Measurements from ENCODE around the gene SKA3.
"Not testable (repeated sequence)": the region's sequence is repeated elsewhere in the genome, so short reads cannot be mapped to it uniquely, and the experiment has no call there.

Gene SKA3

GRCh38 chr13:21212138-21212775 lies 35.9 kb upstream of the SKA3 start:
- Histone ChIP-seq H3K79me2 (ENCODE audit: insufficient read depth, low read length) (no peaks in the 10 kb centered on the region), H2AFZ (ENCODE audit: low read length) (no peak overlapping the region), H3K9ac (ENCODE audit: low read depth, low read length, poor library complexity, severe bottlenecking) (no peak overlapping the region), H3K9me3 (ENCODE audit: insufficient read depth, low read depth, low read length) (peaks cover 7% of the 10 kb centered on the region; the same call in 1 of the 2 replicates), H3K36me3 (ENCODE audit: insufficient read depth, low read length) (no peaks in the 10 kb centered on the region), H3F3A (ENCODE audit: low read depth) (no peaks in the 10 kb centered on the region), H3K4me3 (ENCODE audit: low read length, poor library complexity, severe bottlenecking) (no peak overlapping the region), H3K4me1 (ENCODE audit: insufficient read depth, low read length, poor library complexity, severe bottlenecking) (peaks cover 11% of the 10 kb centered on the region), H4K20me1 (ENCODE audit: insufficient read depth, low read length, poor library complexity, severe bottlenecking) (no peaks in the 10 kb centered on the region), H3K27me3 (ENCODE audit: insufficient read depth, low read length, poor library complexity, severe bottlenecking) (no peaks in the 10 kb centered on the region), H3K4me2 (ENCODE audit: low read depth, low read length, poor library complexity, severe bottlenecking) (no peak overlapping the region), H3K9me2 (replicated peaks; ENCODE audit: low read depth, low read length) (no peaks in the 10 kb centered on the region)
- TF ChIP-seq CTCF (conservative IDR thresholded peaks at IDR 0.05; ENCODE audit: low read length) (no peak), EZH2phosphoT487 (IDR thresholded peaks at IDR 0.05; ENCODE audit: borderline replicate concordance) (no peak)

GRCh38 chr13:21208652-21209154 lies 32.4 kb upstream of the SKA3 start:
- Histone ChIP-seq H3K9me2 (replicated peaks; ENCODE audit: low read depth, low read length) (no peaks in the 10 kb centered on the region), H3K27me3 (ENCODE audit: insufficient read depth, low read length, poor library complexity, severe bottlenecking) (no peaks in the 10 kb centered on the region), H3K9me3 (ENCODE audit: insufficient read depth, low read depth, low read length) (peaks cover 7% of the 10 kb centered on the region; the same call in 1 of the 2 replicates), H3K79me2 (ENCODE audit: insufficient read depth, low read length) (no peaks in the 10 kb centered on the region), H2AFZ (ENCODE audit: low read length) (no peak overlapping the region), H3K4me1 (ENCODE audit: insufficient read depth, low read length, poor library complexity, severe bottlenecking) (peaks cover 2% of the 10 kb centered on the region), H3K9ac (ENCODE audit: low read depth, low read length, poor library complexity, severe bottlenecking) (no peak overlapping the region), H3K4me3 (ENCODE audit: low read length, poor library complexity, severe bottlenecking) (no peak overlapping the region), H4K20me1 (ENCODE audit: insufficient read depth, low read length, poor library complexity, severe bottlenecking) (no peaks in the 10 kb centered on the region), H3K36me3 (ENCODE audit: insufficient read depth, low read length) (no peaks in the 10 kb centered on the region), H3F3A (ENCODE audit: low read depth) (no peaks in the 10 kb centered on the region), H3K4me2 (ENCODE audit: low read depth, low read length, poor library complexity, severe bottlenecking) (no peak overlapping the region)
- TF ChIP-seq EZH2phosphoT487 (IDR thresholded peaks at IDR 0.05; ENCODE audit: borderline replicate concordance) (no peak), CTCF (conservative IDR thresholded peaks at IDR 0.05; ENCODE audit: low read length) (no peak)

- H3K4me2 ChIP-seq (ENCODE audit: low read depth, low read length, poor library complexity, severe bottlenecking): peak overlapping the region; percentile 44
- H3K4me3 ChIP-seq (ENCODE audit: low read length, poor library complexity, severe bottlenecking): no peak overlapping the region
- H3K36me3 ChIP-seq (ENCODE audit: insufficient read depth, low read length): no peaks in the 10 kb centered on the region
- H3F3A ChIP-seq (ENCODE audit: low read depth): no peaks in the 10 kb centered on the region
- peak overlapping the region; percentile 40 for H3K9ac ChIP-seq (ENCODE audit: low read depth, low read length, poor library complexity, severe bottlenecking)
- H3K27me3 ChIP-seq (ENCODE audit: insufficient read depth, low read length, poor library complexity, severe bottlenecking): no peaks in the 10 kb centered on the region
- H4K20me1 ChIP-seq (ENCODE audit: insufficient read depth, low read length, poor library complexity, severe bottlenecking): no peaks in the 10 kb centered on the region
- H3K9me2 ChIP-seq (replicated peaks; ENCODE audit: low read depth, low read length): no peaks in the 10 kb centered on the region
- TF ChIP-seq CTCF (conservative IDR thresholded peaks at IDR 0.05; ENCODE audit: low read length) (no peak), EZH2phosphoT487 (IDR thresholded peaks at IDR 0.05; ENCODE audit: borderline replicate concordance) (no peak)
- H3K4me1 ChIP-seq (ENCODE audit: insufficient read depth, low read length, poor library complexity, severe bottlenecking): peaks cover 22% of the 10 kb centered on the region
- no peaks in the 10 kb centered on the region for H3K79me2 ChIP-seq (ENCODE audit: insufficient read depth, low read length)
- peaks cover 17% of the 10 kb centered on the region; the same call in 1 of the 2 replicates for H3K9me3 ChIP-seq (ENCODE audit: insufficient read depth, low read depth, low read length)
- H2AFZ ChIP-seq (ENCODE audit: low read length): peak overlapping the region; percentile 67
Observed at GRCh38 chr13:21202767-21203531, 26.6 kb upstream of the SKA3 start.

- H3K79me2 ChIP-seq (ENCODE audit: insufficient read depth, low read length); H3K36me3 ChIP-seq (ENCODE audit: insufficient read depth, low read length); H3K4me2 ChIP-seq (ENCODE audit: low read depth, low read length, poor library complexity, severe bottlenecking); H4K20me1 ChIP-seq (ENCODE audit: insufficient read depth, low read length, poor library complexity, severe bottlenecking); H3K27me3 ChIP-seq (ENCODE audit: insufficient read depth, low read length, poor library complexity, severe bottlenecking); H2AFZ ChIP-seq (ENCODE audit: low read length); H3K4me3 ChIP-seq (ENCODE audit: low read length, poor library complexity, severe bottlenecking); H3K9ac ChIP-seq (ENCODE audit: low read depth, low read length, poor library complexity, severe bottlenecking); H3F3A ChIP-seq (ENCODE audit: low read depth); H3K9me2 ChIP-seq (replicated peaks; ENCODE audit: low read depth, low read length): not testable (repeated sequence)
- Histone ChIP-seq H3K9me3 (ENCODE audit: insufficient read depth, low read depth, low read length) (peaks cover 17% of the 10 kb centered on the region; the same call in 1 of the 2 replicates), H3K4me1 (ENCODE audit: insufficient read depth, low read length, poor library complexity, severe bottlenecking) (peaks cover 22% of the 10 kb centered on the region)
Observed at GRCh38 chr13:21201456-21202190, 25.3 kb upstream of the SKA3 start.
